ENCODE measurements around the gene TOPBP1. TPM values are rescaled to one million over a fixed set of nuclear protein-coding genes. Genes with fewer than 3 reads are reported as not detected.

TOPBP1 gene
- total RNA-seq, 1 experiment from 2014 or later = 51.5 TPM

- H3K4me1 Mint-ChIP-seq = peaks cover 2 to 8% of the 10 kb centered on the region in 2 experiments; a peak in 2 of 4 replicates
- no peak overlapping the region for H4K5ac ChIP-seq (ENCODE audit: insufficient read length, low read depth, low read length)
- H3K18ac ChIP-seq (ENCODE audit: insufficient read length, low read depth, low read length) = no peak overlapping the region
- DNase-seq = no peak
- H3K79me1 ChIP-seq (ENCODE audit: insufficient read depth, low read depth, low read length, poor library complexity, severe bottlenecking) = no peaks in the 10 kb centered on the region
- H3K27me3 ChIP-seq (ENCODE audit: insufficient read depth, low read length) = no peaks in the 10 kb centered on the region
- H2BK15ac ChIP-seq (ENCODE audit: low read depth, low read length) = no peak overlapping the region
- no peak overlapping the region for H3T11ph ChIP-seq (ENCODE audit: low read length)
- no peak overlapping the region for H3K27ac Mint-ChIP-seq
- H3K27ac ChIP-seq (ENCODE audit: insufficient read length, low read depth, low read length) = no peak overlapping the region
- H2AK5ac ChIP-seq (ENCODE audit: insufficient read length, low read length) = no peak overlapping the region
- no peak overlapping the region for H3K4me3 Mint-ChIP-seq
- no peaks in the 10 kb centered on the region for H3K79me2 ChIP-seq (ENCODE audit: insufficient read depth, low read length)
- no peak overlapping the region for H3K14ac ChIP-seq (ENCODE audit: insufficient read depth, low read length)
- H3K4ac ChIP-seq (ENCODE audit: low read depth, low read length) = no peak overlapping the region
- H3K4me1 ChIP-seq (ENCODE audit: insufficient read depth, low read length) = no peaks in the 10 kb centered on the region
- no peak overlapping the region for H4K91ac ChIP-seq (ENCODE audit: insufficient read length, low read depth, low read length)
- H3K9me3 ChIP-seq (ENCODE audit: control insufficient read depth, low read depth, low read length) = no peaks in the 10 kb centered on the region
- H3K56ac ChIP-seq (ENCODE audit: insufficient read length, low read depth, low read length) = no peak overlapping the region
- no peak overlapping the region for H3K4me2 ChIP-seq (ENCODE audit: insufficient read depth, insufficient read length, low read length)
- H2BK120ac ChIP-seq (ENCODE audit: low read depth, low read length, poor library complexity, severe bottlenecking) = no peak overlapping the region
- no peaks in the 10 kb centered on the region for H3K23me2 ChIP-seq (ENCODE audit: insufficient read length, low read depth, low read length, poor library complexity, severe bottlenecking)
- no peak overlapping the region for H2AFZ ChIP-seq (ENCODE audit: low read length)
- no peaks in the 10 kb centered on the region for H3K9me3 Mint-ChIP-seq
- no peak overlapping the region for H3K9ac ChIP-seq (ENCODE audit: extremely low read depth, insufficient read length, low read length)
- H3K23ac ChIP-seq (ENCODE audit: insufficient read length, low read depth, low read length) = no peak overlapping the region
- H3K27me3 Mint-ChIP-seq (ENCODE audit: low read depth) = no peaks in the 10 kb centered on the region
- no peak overlapping the region for H2BK20ac ChIP-seq (ENCODE audit: low read depth, low read length, poor library complexity, severe bottlenecking)
- H2BK5ac ChIP-seq (ENCODE audit: insufficient read length, low read length) = no peak overlapping the region
- TF ChIP-seq CTCF (conservative IDR thresholded peaks at IDR 0.05) = no peak
- no peak overlapping the region for H4K8ac ChIP-seq (replicated peaks; ENCODE audit: insufficient read length, low read depth, low read length)
- no CpG with 5 or more reads among the region's 2 CpGs for WGBS (ENCODE audit: extremely low coverage, insufficient read length, low lambda C conversion rate)
- H4K20me1 ChIP-seq (ENCODE audit: control insufficient read depth, insufficient read depth, insufficient read length) = no peaks in the 10 kb centered on the region
- H2BK12ac ChIP-seq (ENCODE audit: insufficient read length, low read depth, low read length) = no peak overlapping the region
- H3K36me3 Mint-ChIP-seq (ENCODE audit: insufficient read depth in 1 of 3, low read depth in 3 of 3) = peaks cover 0 to 17% (median 5%) of the 10 kb centered on the region in 3 experiments; a peak in 6 of 7 replicates
Measured at GRCh38 chr3:133599280-133599679, 62.5 kb downstream of the TOPBP1 start.

Data from H9 (cell line).